SU-DHL-6 (cell line): Measurements from ENCODE around the gene DNAH9.

Source experiments
- CTCF ChIP-seq: fragments of 200-600 bp; sonication (generic); IDR thresholded peaks from one replicate; pipeline ENCODE4 v1.5.1; 2017; ENCODE audit warnings: antibody characterized with exemption, mild to moderate bottlenecking, low read length, moderate library complexity; ENCODE audit not compliant: insufficient read depth, poor library complexity, severe bottlenecking
- EZH2phosphoT487 ChIP-seq: fragments of 200-600 bp; sonication (generic), shearing (Covaris generic); conservative IDR thresholded peaks from 2 replicates; pipeline ENCODE4 v1.6.1; 2018; ENCODE audit warnings: mild to moderate bottlenecking, antibody characterized with exemption, low read length, moderate library complexity, mixed read lengths

GRCh38 chr17:11565591-11565990, 32.7 kb upstream of the DNAH9 start:
- TF ChIP-seq CTCF (no peak), EZH2phosphoT487 (no peak)
